Panc1 (cell line): ENCODE data around the gene DSCAML1. TPM values are rescaled to one million over a fixed set of nuclear protein-coding genes. Genes with fewer than 3 reads are reported as not detected.

Source experiments
- ATAC-seq: fragments of 200-7000 bp; cut with Tn5 transposase; 2 replicates; pipeline ENCODE4 v1.9.1; 2020; ENCODE audit warnings: mild to moderate bottlenecking, moderate library complexity
- BruUV-seq: library from RNA; stranded (reverse); fragments of 400-500 nt; replicated peaks from 2 replicates; lab custom pipeline; 2021; lab: Mats Ljungman, UMichigan
- CTCF ChIA-PET: fragments of 300-600 bp; sonication (Branson Sonifier 250); formaldehyde crosslinking; loops from one replicate; lab custom pipeline; 2022; ENCODE audit warnings: antibody characterized with exemption; lab: Charles Lee
- POLR2A ChIA-PET: fragments of 300-600 bp; sonication (Branson Sonifier 250); formaldehyde crosslinking; loops from one replicate; lab custom pipeline; 2022; ENCODE audit warnings: antibody characterized with exemption; lab: Charles Lee
- DNase-seq: peaks from one replicate; pipeline ENCODE4 v3.0.0-alpha.2; 2010; ENCODE audit warnings: low read depth, low spot score
- H3K27ac ChIP-seq: 2 replicates; pipeline ENCODE4 v1.5.1; 2011; ENCODE audit warnings: mild to moderate bottlenecking, low read length, inconsistent platforms
- H3K27me3 ChIP-seq: fragments of 200-500 bp; sonication (Bioruptor generic); 2 replicates; pipeline ENCODE4 v1.6.0; 2014; ENCODE audit warnings: low read length, inconsistent platforms; ENCODE audit not compliant: control insufficient read depth, insufficient read depth
- H3K36me3 ChIP-seq: fragments of 200-500 bp; sonication (Bioruptor generic); 2 replicates; pipeline ENCODE4 v1.5.1; 2014; ENCODE audit warnings: inconsistent platforms, mild to moderate bottlenecking, low read length, moderate library complexity; ENCODE audit not compliant: control insufficient read depth, insufficient read depth
- H3K4me1 ChIP-seq: 2 replicates; pipeline ENCODE4 v1.5.1; 2011; ENCODE audit warnings: inconsistent platforms, mild to moderate bottlenecking, low read length, moderate library complexity; ENCODE audit not compliant: control insufficient read depth, insufficient read depth
- H3K4me3 ChIP-seq, 2 experiments: 2 replicates each; pipeline ENCODE4 v1.5.1; 2011 to 2012; ENCODE audit warnings: low read depth in 2 of 2, low read length in 2 of 2, mild to moderate bottlenecking in 2 of 2, inconsistent platforms in 1 of 2, moderate library complexity in 1 of 2
- H3K9me3 ChIP-seq: fragments of 200-500 bp; sonication (Bioruptor generic); 2 replicates; pipeline ENCODE4 v1.5.1; 2014; ENCODE audit warnings: low read depth, mild to moderate bottlenecking, inconsistent platforms, low read length, moderate library complexity; ENCODE audit not compliant: control insufficient read depth, insufficient read depth
- POLR2AphosphoS5 ChIP-seq: IDR thresholded peaks from 2 replicates; pipeline ENCODE4 v1.6.1; 2012; ENCODE audit warnings: mild to moderate bottlenecking, low read depth, low read length, moderate library complexity
- SIN3A ChIP-seq: IDR thresholded peaks from 2 replicates; pipeline ENCODE4 v1.6.1; 2012; ENCODE audit warnings: low read depth, mild to moderate bottlenecking, low read length, moderate library complexity, borderline replicate concordance; ENCODE audit not compliant: insufficient read depth
- TCF7L2 ChIP-seq: IDR thresholded peaks from 2 replicates; pipeline ENCODE4 v1.6.1; 2011; ENCODE audit warnings: mild to moderate bottlenecking, low read depth, low read length, inconsistent platforms
- in situ Hi-C: cut with HindIII; loops from 2 replicates; pipeline ENCODE4 v1.10.0; 2016; ENCODE audit warnings: low sequenced_read_pairs, low pct_unique_long_range_greater_than_20kb
- intact Hi-C: fragments of 100-400 bp; cut with micrococcal nuclease; formaldehyde crosslinking; loops from one replicate; pipeline ENCODE4 v1.10.0; 2022; ENCODE audit not compliant: unreplicated experiment
- total RNA-seq: library from RNA; stranded (reverse); gene quantifications from one replicate; pipeline ENCODE4 v1.2.1, GENCODE V29; 2021; ENCODE audit not compliant: unreplicated experiment
- TF ChIP-seq, protein P1 (sequence below), 2 experiments: IDR thresholded peaks; 2 replicates each; pipeline ENCODE4 v1.6.1; 2011 to 2012; ENCODE audit warnings: low read depth in 2 of 2, control low read depth in 1 of 2, low read length in 1 of 2, mild to moderate bottlenecking in 1 of 2, moderate library complexity in 1 of 2; ENCODE audit not compliant: insufficient read depth in 1 of 2
- TF ChIP-seq, protein P2 (sequence below): fragments of 450-650 bp; IDR thresholded peaks from 2 replicates; pipeline ENCODE4 v1.5.1; 2017; ENCODE audit warnings: mild to moderate bottlenecking

The DSCAML1 gene
- total RNA-seq, 1 experiment from 2014 or later = 1.6 TPM

- Histone ChIP-seq H3K27me3 (peaks cover 11% of the 10 kb centered on the region), H3K4me1 (no peaks in the 10 kb centered on the region), H3K36me3 (no peaks in the 10 kb centered on the region), H3K27ac (no peak overlapping the region), H3K9me3 (no peaks in the 10 kb centered on the region), H3K4me3 (no peak overlapping the region)
- TF ChIP-seq, protein P1, sequence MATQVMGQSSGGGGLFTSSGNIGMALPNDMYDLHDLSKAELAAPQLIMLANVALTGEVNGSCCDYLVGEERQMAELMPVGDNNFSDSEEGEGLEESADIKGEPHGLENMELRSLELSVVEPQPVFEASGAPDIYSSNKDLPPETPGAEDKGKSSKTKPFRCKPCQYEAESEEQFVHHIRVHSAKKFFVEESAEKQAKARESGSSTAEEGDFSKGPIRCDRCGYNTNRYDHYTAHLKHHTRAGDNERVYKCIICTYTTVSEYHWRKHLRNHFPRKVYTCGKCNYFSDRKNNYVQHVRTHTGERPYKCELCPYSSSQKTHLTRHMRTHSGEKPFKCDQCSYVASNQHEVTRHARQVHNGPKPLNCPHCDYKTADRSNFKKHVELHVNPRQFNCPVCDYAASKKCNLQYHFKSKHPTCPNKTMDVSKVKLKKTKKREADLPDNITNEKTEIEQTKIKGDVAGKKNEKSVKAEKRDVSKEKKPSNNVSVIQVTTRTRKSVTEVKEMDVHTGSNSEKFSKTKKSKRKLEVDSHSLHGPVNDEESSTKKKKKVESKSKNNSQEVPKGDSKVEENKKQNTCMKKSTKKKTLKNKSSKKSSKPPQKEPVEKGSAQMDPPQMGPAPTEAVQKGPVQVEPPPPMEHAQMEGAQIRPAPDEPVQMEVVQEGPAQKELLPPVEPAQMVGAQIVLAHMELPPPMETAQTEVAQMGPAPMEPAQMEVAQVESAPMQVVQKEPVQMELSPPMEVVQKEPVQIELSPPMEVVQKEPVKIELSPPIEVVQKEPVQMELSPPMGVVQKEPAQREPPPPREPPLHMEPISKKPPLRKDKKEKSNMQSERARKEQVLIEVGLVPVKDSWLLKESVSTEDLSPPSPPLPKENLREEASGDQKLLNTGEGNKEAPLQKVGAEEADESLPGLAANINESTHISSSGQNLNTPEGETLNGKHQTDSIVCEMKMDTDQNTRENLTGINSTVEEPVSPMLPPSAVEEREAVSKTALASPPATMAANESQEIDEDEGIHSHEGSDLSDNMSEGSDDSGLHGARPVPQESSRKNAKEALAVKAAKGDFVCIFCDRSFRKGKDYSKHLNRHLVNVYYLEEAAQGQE (IDR thresholded peaks at IDR 0.05; ENCODE audit: insufficient read depth in 1 of 2, low read depth in 2 of 2, low read length in 1 of 2) = no peak
- TF ChIP-seq, protein P2, sequence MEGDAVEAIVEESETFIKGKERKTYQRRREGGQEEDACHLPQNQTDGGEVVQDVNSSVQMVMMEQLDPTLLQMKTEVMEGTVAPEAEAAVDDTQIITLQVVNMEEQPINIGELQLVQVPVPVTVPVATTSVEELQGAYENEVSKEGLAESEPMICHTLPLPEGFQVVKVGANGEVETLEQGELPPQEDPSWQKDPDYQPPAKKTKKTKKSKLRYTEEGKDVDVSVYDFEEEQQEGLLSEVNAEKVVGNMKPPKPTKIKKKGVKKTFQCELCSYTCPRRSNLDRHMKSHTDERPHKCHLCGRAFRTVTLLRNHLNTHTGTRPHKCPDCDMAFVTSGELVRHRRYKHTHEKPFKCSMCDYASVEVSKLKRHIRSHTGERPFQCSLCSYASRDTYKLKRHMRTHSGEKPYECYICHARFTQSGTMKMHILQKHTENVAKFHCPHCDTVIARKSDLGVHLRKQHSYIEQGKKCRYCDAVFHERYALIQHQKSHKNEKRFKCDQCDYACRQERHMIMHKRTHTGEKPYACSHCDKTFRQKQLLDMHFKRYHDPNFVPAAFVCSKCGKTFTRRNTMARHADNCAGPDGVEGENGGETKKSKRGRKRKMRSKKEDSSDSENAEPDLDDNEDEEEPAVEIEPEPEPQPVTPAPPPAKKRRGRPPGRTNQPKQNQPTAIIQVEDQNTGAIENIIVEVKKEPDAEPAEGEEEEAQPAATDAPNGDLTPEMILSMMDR = no peak
- TF ChIP-seq TCF7L2 (no peak), SIN3A (no peak), POLR2AphosphoS5 (no peak)
- ChIA-PET CTCF (interaction anchor here (1.4 kb wide), 1 partner anchor 367 kb away, joined by 4 read pairs; no protein-coding TSS in a partner anchor), POLR2A (no interaction called here)
- intact Hi-C loops = loop anchor here (5.0 kb wide), 1 partner anchor 365 kb away; no protein-coding TSS in a partner anchor
- in situ Hi-C loops = loop anchor here (5.0 to 25.0 kb wide), 2 partner anchors 105 to 370 kb away; partner anchors contain the start of gene FXYD2
- DNase-seq (no peak), ATAC-seq (no peak)
- BruUV-seq = no TSS peak
Observed at GRCh38 chr11:117442049-117442868, 354.8 kb downstream of the DSCAML1 start.

DNA sequence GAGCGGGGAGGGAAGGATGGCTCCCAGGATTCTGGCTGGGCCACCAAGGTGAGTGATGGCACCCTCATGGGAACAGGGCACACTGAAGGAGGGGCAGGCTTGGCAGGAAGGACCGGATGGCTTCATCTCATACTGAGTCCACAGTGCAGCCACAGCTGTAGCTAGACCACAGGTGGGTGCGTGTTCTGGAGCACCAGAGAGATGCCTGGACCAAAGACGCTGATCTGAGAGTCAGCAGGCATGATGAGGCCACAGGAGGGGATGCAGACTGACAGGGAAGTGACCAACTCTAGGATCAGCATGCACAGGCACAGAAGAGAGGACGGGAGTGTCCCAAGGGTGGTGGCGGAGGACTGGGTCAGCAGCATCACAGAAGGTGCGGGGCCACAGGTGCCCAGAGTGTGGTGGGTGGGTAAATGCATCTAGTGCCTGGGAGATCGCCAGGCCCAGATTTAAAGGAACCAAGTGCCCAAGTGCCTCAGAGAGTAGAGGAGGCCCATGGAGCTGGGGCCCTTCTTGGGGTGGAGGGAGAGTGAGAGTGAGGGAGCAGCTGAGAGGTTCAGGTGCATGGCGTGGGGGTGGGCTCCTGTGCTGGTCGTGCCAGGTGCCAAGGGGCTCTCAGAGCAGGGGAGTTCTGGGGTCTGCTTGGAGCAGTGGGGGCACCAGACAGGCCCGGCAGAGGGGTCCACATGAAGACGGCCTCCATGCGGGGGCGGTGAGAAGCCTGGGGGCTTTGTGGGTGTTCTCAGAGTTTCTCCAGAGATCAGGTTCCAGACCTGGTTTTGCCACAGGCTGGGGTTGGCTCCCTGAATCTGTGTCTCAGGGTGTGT lies 355.7 kb downstream of the DSCAML1 start:
- no peaks in the 10 kb centered on the region for H3K4me1 ChIP-seq
- POLR2A ChIA-PET = no interaction called here
- BruUV-seq = no TSS peak
- CTCF ChIA-PET = interaction anchor here (1.0 kb wide), 1 partner anchor 15 kb away, joined by 4 read pairs; no protein-coding TSS in a partner anchor
- in situ Hi-C loops = loop anchor here (5.0 to 25.0 kb wide), 2 partner anchors 104 to 371 kb away; partner anchors contain the start of gene FXYD2
- DNase-seq = no peak
- peaks cover 8% of the 10 kb centered on the region for H3K27me3 ChIP-seq
- TF ChIP-seq TCF7L2 (no peak), SIN3A (no peak), POLR2AphosphoS5 (no peak)
- TF ChIP-seq, protein P2 = no peak
- TF ChIP-seq, protein P1 (IDR thresholded peaks at IDR 0.05; ENCODE audit: insufficient read depth in 1 of 2, low read depth in 2 of 2, low read length in 1 of 2) = no peak
- intact Hi-C loops = loop anchor here (5.0 kb wide), 1 partner anchor 366 kb away; no protein-coding TSS in a partner anchor
- no peak overlapping the region for H3K4me3 ChIP-seq
- H3K27ac ChIP-seq = no peak overlapping the region
- no peaks in the 10 kb centered on the region for H3K36me3 ChIP-seq
- no peaks in the 10 kb centered on the region for H3K9me3 ChIP-seq
- no peak for ATAC-seq
